Activated CD4-positive, alpha-beta memory T cell treated with anti-CD3 and anti-CD28 coated beads for 36 hours (primary cell): ENCODE results near the gene QSOX1. TPM values are rescaled to one million over a fixed set of nuclear protein-coding genes. Genes with fewer than 3 reads are reported as not detected.

Experiments
- CTCF ChIA-PET: fragments of 350-600 bp; sonication (Branson Sonifier 250); formaldehyde crosslinking; loops from one replicate; lab custom pipeline; 2021; ENCODE audit warnings: antibody characterized with exemption, inconsistent platforms; lab: Charles Lee
- POLR2A ChIA-PET: fragments of 350-600 bp; sonication (Branson Sonifier 250); formaldehyde crosslinking; loops from one replicate; lab custom pipeline; 2021; ENCODE audit warnings: antibody characterized with exemption; lab: Charles Lee
- DNase-seq: peaks from one replicate; pipeline ENCODE4 v3.0.0-alpha.2; 2020
- H3K27ac Mint-ChIP-seq: one replicate; pipeline ENCODE4 v1.8.0; 2021; ENCODE audit warnings: mixed read lengths
- H3K27me3 Mint-ChIP-seq: one replicate; pipeline ENCODE4 v1.8.0; 2021; ENCODE audit warnings: mixed read lengths
- H3K36me3 Mint-ChIP-seq: one replicate; pipeline ENCODE4 v1.8.0; 2021; ENCODE audit warnings: mixed read lengths
- H3K4me1 Mint-ChIP-seq: one replicate; pipeline ENCODE4 v1.8.0; 2021; ENCODE audit warnings: low read depth, mixed read lengths
- H3K4me3 Mint-ChIP-seq: one replicate; pipeline ENCODE4 v1.8.0; 2021; ENCODE audit warnings: mild to moderate bottlenecking, mixed read lengths
- H3K9me3 Mint-ChIP-seq: one replicate; pipeline ENCODE4 v1.8.0; 2021; ENCODE audit warnings: mixed read lengths
- intact Hi-C: fragments of 100-400 bp; cut with micrococcal nuclease; formaldehyde crosslinking; loops from one replicate; pipeline ENCODE4 v1.15.1; 2023
- total RNA-seq, 2 experiments: library from RNA; stranded (reverse); gene quantifications; one replicate each; pipeline ENCODE4 v1.2.3, GENCODE V29; 2021

The QSOX1 gene
- total RNA-seq, 2 experiments from 2014 or later: 40.3 to 42.4 TPM

- Mint-ChIP-seq H3K27ac (no peak overlapping the region), H3K27me3 (no peaks in the 10 kb centered on the region), H3K4me1 (no peaks in the 10 kb centered on the region), H3K36me3 (peaks cover 22% of the 10 kb centered on the region), H3K4me3 (no peak overlapping the region), H3K9me3 (no peaks in the 10 kb centered on the region)
- intact Hi-C loops: loop anchor here (10.0 kb wide), 2 partner anchors 231 to 291 kb away; no protein-coding TSS in a partner anchor
- ChIA-PET POLR2A (no interaction called here), CTCF (no interaction called here)
- DNase-seq: no peak
Observed at GRCh38 chr1:180184041-180184440, 29.4 kb downstream of the QSOX1 start.

- no peaks in the 10 kb centered on the region for H3K4me1 Mint-ChIP-seq
- intact Hi-C loops: loop anchor here (10.0 kb wide), 2 partner anchors 230 to 290 kb away; no protein-coding TSS in a partner anchor
- H3K36me3 Mint-ChIP-seq: peaks cover 22% of the 10 kb centered on the region
- no peaks in the 10 kb centered on the region for H3K9me3 Mint-ChIP-seq
- H3K27ac Mint-ChIP-seq: no peak overlapping the region
- no peak overlapping the region for H3K4me3 Mint-ChIP-seq
- ChIA-PET CTCF (interaction anchor here (0.8 kb wide), 1 partner anchor 16 kb away, joined by 3 read pairs; no protein-coding TSS in a partner anchor), POLR2A (no interaction called here)
- no peak for DNase-seq
- no peaks in the 10 kb centered on the region for H3K27me3 Mint-ChIP-seq
Observed at GRCh38 chr1:180185281-180185680, 30.6 kb downstream of the QSOX1 start.

DNA sequence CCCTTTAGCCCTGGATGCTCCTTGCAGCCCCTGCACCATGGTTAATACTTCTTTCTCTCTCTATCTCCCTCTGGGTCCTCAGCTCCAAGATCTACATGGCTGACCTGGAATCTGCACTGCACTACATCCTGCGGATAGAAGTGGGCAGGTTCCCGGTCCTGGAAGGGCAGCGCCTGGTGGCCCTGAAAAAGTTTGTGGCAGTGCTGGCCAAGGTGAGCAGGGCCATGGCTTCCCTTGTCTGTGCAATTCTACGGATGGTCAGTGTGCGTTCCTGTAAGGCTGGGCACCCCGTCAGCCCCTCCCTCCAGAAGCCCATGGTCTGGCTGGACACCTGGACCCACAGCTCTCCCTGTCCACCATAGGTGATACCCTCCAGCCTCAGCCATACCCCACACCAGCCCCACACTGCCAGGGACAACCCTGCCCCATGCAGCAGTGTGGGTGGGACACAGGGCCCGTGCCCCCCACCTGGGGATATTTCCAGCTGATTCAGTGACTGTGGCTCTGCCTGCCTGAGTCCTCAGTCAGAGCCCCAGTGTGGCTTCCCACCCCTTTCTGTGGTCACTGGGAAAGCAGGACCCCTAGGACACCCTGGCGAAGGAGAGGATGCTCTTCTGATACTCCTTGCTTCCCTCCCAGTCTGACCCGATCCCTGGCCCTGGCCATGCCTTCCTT, 31.4 kb downstream of the QSOX1 start:
- DNase-seq: no peak
- Mint-ChIP-seq H3K27ac (no peak overlapping the region), H3K4me3 (no peak overlapping the region), H3K4me1 (no peaks in the 10 kb centered on the region), H3K36me3 (peaks cover 24% of the 10 kb centered on the region), H3K27me3 (no peaks in the 10 kb centered on the region), H3K9me3 (no peaks in the 10 kb centered on the region)
- intact Hi-C loops: loop anchor here (10.0 kb wide), 2 partner anchors 229 to 289 kb away; no protein-coding TSS in a partner anchor
- CTCF ChIA-PET: no interaction called here
- POLR2A ChIA-PET: no interaction called here

DNA sequence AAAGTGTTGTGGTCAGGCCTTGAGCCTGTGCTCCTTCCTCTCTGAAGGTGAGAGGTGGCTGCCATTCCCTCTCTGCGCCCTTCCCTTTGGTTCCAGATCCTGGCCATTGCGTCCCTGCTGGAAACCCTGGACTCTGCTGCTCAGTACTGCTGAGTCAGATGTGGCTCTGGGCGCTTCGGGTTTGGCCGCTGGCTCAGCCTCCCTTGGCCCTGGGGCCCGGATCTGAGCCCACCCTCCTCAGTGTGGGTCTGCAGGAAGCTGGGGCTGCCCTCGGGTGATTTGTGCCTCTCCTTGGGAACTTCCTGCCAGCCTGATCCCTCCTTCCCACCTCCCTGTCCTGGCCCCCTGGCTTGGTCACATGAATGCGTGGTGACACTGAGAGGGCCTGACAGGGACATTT, 32.2 kb downstream of the QSOX1 start:
- Mint-ChIP-seq H3K36me3 (peaks cover 28% of the 10 kb centered on the region), H3K4me3 (no peak overlapping the region), H3K9me3 (no peaks in the 10 kb centered on the region), H3K27ac (no peak overlapping the region), H3K27me3 (no peaks in the 10 kb centered on the region), H3K4me1 (no peaks in the 10 kb centered on the region)
- POLR2A ChIA-PET: no interaction called here
- no peak for DNase-seq
- CTCF ChIA-PET: interaction anchor here (1.0 to 4.5 kb wide), 2 partner anchors 8 to 66 kb away, joined by 4 to 25 read pairs; no protein-coding TSS in a partner anchor
- intact Hi-C loops: loop anchor here (10.0 kb wide), 2 partner anchors 228 to 288 kb away; no protein-coding TSS in a partner anchor

DNA sequence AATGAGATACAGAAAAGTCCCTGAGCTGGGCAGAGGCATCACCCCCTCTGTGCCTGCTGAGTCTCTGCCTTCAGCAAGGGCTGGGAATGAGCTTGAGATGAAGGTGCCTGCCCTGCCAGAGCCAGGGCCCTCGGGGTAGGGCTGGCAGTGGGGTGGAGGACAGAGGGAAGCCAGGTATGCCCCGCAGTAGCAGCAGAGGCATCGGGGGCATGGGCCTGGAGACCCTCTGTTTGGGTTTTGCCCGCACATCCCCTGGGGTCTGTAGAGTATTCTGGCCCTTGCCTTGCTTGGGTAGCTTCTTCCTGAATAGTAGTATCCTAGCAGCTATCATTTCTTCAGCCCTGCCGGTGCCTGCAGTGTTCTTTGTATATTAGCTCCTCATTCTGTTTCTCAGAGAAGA, 33.0 kb downstream of the QSOX1 start:
- Mint-ChIP-seq H3K4me1 (no peaks in the 10 kb centered on the region), H3K4me3 (no peak overlapping the region), H3K9me3 (no peaks in the 10 kb centered on the region), H3K27me3 (no peaks in the 10 kb centered on the region), H3K27ac (no peak overlapping the region), H3K36me3 (peaks cover 28% of the 10 kb centered on the region)
- intact Hi-C loops: loop anchor here (10.0 kb wide), 2 partner anchors 227 to 287 kb away; no protein-coding TSS in a partner anchor
- no peak for DNase-seq
- POLR2A ChIA-PET: no interaction called here
- CTCF ChIA-PET: interaction anchor here (0.7 to 4.5 kb wide), 9 partner anchors 9 to 291 kb away, joined by 3 to 25 read pairs (median 4); no protein-coding TSS in a partner anchor

GRCh38 chr1:180188091-180188506, 33.4 kb downstream of the QSOX1 start:
- H3K27ac Mint-ChIP-seq: no peak overlapping the region
- no peaks in the 10 kb centered on the region for H3K27me3 Mint-ChIP-seq
- DNase-seq: peak; percentile 26
- H3K4me1 Mint-ChIP-seq: no peaks in the 10 kb centered on the region
- ChIA-PET POLR2A (no interaction called here), CTCF (interaction anchor here (0.7 to 4.5 kb wide), 9 partner anchors 9 to 290 kb away, joined by 3 to 25 read pairs (median 4); no protein-coding TSS in a partner anchor)
- no peaks in the 10 kb centered on the region for H3K9me3 Mint-ChIP-seq
- intact Hi-C loops: loop anchor here (10.0 kb wide), 2 partner anchors 227 to 287 kb away; no protein-coding TSS in a partner anchor
- peaks cover 28% of the 10 kb centered on the region for H3K36me3 Mint-ChIP-seq
- H3K4me3 Mint-ChIP-seq: no peak overlapping the region

GRCh38 chr1:180188684-180189175, 34.1 kb downstream of the QSOX1 start:
- Mint-ChIP-seq H3K27ac (no peak overlapping the region), H3K36me3 (peaks cover 28% of the 10 kb centered on the region), H3K4me3 (no peak overlapping the region), H3K27me3 (no peaks in the 10 kb centered on the region), H3K4me1 (no peaks in the 10 kb centered on the region), H3K9me3 (no peaks in the 10 kb centered on the region)
- ChIA-PET POLR2A (no interaction called here), CTCF (interaction anchor here (1.3 to 4.5 kb wide), 6 partner anchors 9 to 290 kb away, joined by 3 to 25 read pairs (median 6); no protein-coding TSS in a partner anchor)
- intact Hi-C loops: loop anchor here (10.0 kb wide), 2 partner anchors 226 to 286 kb away; no protein-coding TSS in a partner anchor
- DNase-seq: no peak

DNA sequence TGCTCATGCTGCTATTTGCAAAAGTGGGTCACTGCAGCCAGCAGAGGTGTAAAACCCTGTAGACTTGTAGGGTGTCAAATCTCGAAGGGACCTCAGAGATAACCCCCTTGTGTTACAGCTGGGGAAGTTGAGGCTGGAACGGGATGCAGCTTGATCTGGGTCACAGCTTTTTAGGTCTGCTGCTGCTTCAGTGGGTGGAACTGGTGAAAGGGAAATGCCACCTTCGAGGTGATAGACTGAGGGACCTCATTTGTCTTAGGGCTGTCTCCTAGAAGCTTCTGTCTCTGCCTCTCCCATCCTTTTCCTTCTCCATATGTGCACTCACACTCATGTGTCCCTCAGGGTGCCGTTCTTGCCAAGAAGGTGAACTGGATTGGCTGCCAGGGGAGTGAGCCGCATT, 35.4 kb downstream of the QSOX1 start:
- H3K27ac Mint-ChIP-seq: no peak overlapping the region
- no peaks in the 10 kb centered on the region for H3K27me3 Mint-ChIP-seq
- ChIA-PET POLR2A (no interaction called here), CTCF (interaction anchor here (1.4 to 4.5 kb wide), 2 partner anchors 9 to 11 kb away, joined by 4 to 25 read pairs; no protein-coding TSS in a partner anchor)
- H3K4me1 Mint-ChIP-seq: no peaks in the 10 kb centered on the region
- H3K4me3 Mint-ChIP-seq: no peak overlapping the region
- intact Hi-C loops: no loop called here
- H3K36me3 Mint-ChIP-seq: peaks cover 20% of the 10 kb centered on the region
- no peaks in the 10 kb centered on the region for H3K9me3 Mint-ChIP-seq
- DNase-seq: no peak

- Mint-ChIP-seq H3K4me1 (no peaks in the 10 kb centered on the region), H3K36me3 (peaks cover 14% of the 10 kb centered on the region), H3K27ac (no peak overlapping the region), H3K9me3 (no peaks in the 10 kb centered on the region), H3K27me3 (no peaks in the 10 kb centered on the region), H3K4me3 (no peak overlapping the region)
- intact Hi-C loops: no loop called here
- ChIA-PET POLR2A (no interaction called here), CTCF (interaction anchor here (1.1 kb wide), 1 partner anchor 13 kb away, joined by 4 read pairs; no protein-coding TSS in a partner anchor)
- no peak for DNase-seq
Observed at GRCh38 chr1:180192172-180192571, 37.5 kb downstream of the QSOX1 start.

DNA sequence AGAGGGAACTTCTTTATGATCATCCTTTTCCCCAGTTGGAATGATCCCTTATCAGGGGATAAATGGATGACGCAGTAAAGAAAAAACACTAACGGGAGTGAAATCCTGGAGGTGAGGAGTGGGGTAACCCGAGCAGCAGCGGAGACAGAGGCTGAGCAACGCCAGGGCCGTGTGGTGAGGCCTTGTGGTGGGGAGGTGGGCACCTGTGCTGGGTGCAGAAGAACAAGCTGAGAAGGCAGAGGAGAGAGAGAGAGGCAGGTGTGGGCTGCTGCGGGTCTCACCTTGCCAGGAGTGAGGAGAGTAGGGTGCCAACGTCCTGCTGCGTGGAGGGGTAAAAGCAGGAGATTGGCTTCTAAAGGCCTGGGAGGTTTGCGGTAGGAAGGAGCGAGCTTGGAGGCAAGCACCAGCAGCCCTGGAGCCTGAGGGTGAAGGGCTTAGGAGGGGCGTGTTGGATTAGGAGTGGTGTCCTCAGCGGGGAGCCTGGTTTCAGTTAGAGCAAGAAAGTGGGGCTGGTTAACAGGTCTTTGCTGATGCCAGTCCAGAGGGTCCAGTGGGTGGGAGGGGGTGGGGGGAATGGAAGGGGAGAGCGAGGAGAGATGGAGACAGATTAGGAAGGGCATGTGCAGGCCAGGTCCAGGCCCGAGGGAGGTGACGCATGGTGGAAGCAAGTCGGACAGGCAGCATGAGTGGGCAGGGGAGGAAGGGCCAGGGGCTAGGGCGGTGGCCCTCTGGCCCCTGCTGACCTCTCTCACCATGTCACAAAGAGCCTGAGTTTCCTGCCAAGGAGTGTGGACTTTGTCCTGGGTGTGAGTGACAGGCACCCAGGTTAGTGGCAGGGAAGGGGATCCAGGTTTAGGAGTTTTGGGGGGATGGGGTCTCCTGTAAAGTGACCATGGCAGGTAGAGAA, 38.7 kb downstream of the QSOX1 start:
- Mint-ChIP-seq H3K9me3 (no peaks in the 10 kb centered on the region), H3K27me3 (no peaks in the 10 kb centered on the region), H3K36me3 (peaks cover 14% of the 10 kb centered on the region), H3K27ac (no peak overlapping the region), H3K4me3 (no peak overlapping the region), H3K4me1 (no peaks in the 10 kb centered on the region)
- POLR2A ChIA-PET: no interaction called here
- no peak for DNase-seq
- CTCF ChIA-PET: interaction anchor here (1.1 kb wide), 1 partner anchor 15 kb away, joined by 4 read pairs; no protein-coding TSS in a partner anchor
- intact Hi-C loops: no loop called here

DNA sequence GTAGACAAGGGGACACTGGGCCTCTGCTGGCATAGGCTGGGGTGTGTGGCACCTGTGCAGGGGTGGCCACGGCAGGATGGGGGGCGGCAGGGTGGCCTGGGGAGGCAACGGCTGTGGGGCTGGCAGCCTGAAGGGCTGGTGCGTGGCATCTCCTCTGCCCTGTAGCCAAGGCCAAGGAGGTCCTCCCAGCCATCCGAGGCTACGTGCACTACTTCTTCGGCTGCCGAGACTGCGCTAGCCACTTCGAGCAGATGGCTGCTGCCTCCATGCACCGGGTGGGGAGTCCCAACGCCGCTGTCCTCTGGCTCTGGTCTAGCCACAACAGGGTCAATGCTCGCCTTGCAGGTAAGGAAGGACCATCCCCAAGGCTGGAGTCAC, 39.4 kb downstream of the QSOX1 start:
- no peaks in the 10 kb centered on the region for H3K27me3 Mint-ChIP-seq
- no peak overlapping the region for H3K4me3 Mint-ChIP-seq
- ChIA-PET POLR2A (no interaction called here), CTCF (no interaction called here)
- intact Hi-C loops: no loop called here
- H3K27ac Mint-ChIP-seq: no peak overlapping the region
- DNase-seq: no peak
- peaks cover 11% of the 10 kb centered on the region for H3K36me3 Mint-ChIP-seq
- no peaks in the 10 kb centered on the region for H3K9me3 Mint-ChIP-seq
- no peaks in the 10 kb centered on the region for H3K4me1 Mint-ChIP-seq
